Transverse colon (tissue), 4 donors: ENCODE results near the gene CNTN4. TPM values are rescaled to one million over a fixed set of nuclear protein-coding genes. Genes with fewer than 3 reads are reported as not detected.

Source experiments
- DNase-seq: peaks from one replicate; pipeline ENCODE4 v3.0.0-alpha.2; 2019
- H3K27ac ChIP-seq, 4 donors: fragments of 200-600 bp; sonication (generic); 2 replicates each; pipeline ENCODE4 v1.5.1; 2016 to 2018; ENCODE audit warnings: inconsistent platforms in 4 of 4
- H3K27me3 ChIP-seq: fragments of 200-600 bp; sonication (generic); 2 replicates; pipeline ENCODE4 v1.5.1; 2017; ENCODE audit warnings: inconsistent platforms
- H3K36me3 ChIP-seq, 4 donors: fragments of 200-600 bp; sonication (generic); 2 replicates each; pipeline ENCODE4 v1.5.1; 2017 to 2019; ENCODE audit warnings: inconsistent platforms in 4 of 4
- H3K4me1 ChIP-seq, 4 donors: fragments of 200-600 bp; sonication (generic); 2 replicates each; pipeline ENCODE4 v1.5.1; 2017 to 2020; ENCODE audit warnings: inconsistent platforms in 4 of 4
- H3K4me3 ChIP-seq, 4 donors: fragments of 200-600 bp; sonication (generic); 1 replicate in 1 of 4; 2 replicates in 3 of 4; pipeline versions ENCODE4 v1.5.1 to v1.6.1; 2017 to 2019; ENCODE audit warnings: inconsistent platforms in 4 of 4
- H3K9me3 ChIP-seq, 2 donors: fragments of 200-600 bp; sonication (generic); 2 replicates each; pipeline ENCODE4 v1.5.1; 2017 to 2019; ENCODE audit warnings: inconsistent platforms in 2 of 2
- CTCF ChIP-seq, 5 experiments: fragments of 200-600 bp in 3 of 5; fragments of 450-650 bp in 2 of 5; sonication (generic) in 3 of 5; IDR thresholded peaks; 1 replicate in 2 of 5; 2 replicates in 3 of 5; pipeline ENCODE4 v1.5.1; 2016 to 2017; ENCODE audit warnings: antibody characterized with exemption in 5 of 5, inconsistent platforms in 3 of 5, mild to moderate bottlenecking in 2 of 5, moderate library complexity in 1 of 5
- EP300 ChIP-seq: sonication (generic); formaldehyde crosslinking; IDR thresholded peaks from one replicate; pipeline ENCODE4 v1.6.1; 2017; ENCODE audit warnings: antibody characterized with exemption, low read depth
- POLR2A ChIP-seq: fragments of 450-650 bp; IDR thresholded peaks from one replicate; pipeline ENCODE4 v1.6.1; 2016; ENCODE audit warnings: antibody characterized with exemption, mild to moderate bottlenecking, moderate library complexity
- POLR2AphosphoS5 ChIP-seq, 3 donors: sonication (generic); formaldehyde crosslinking; IDR thresholded peaks; one replicate each; pipeline ENCODE4 v1.6.1; 2016; ENCODE audit warnings: antibody characterized with exemption in 3 of 3
- whole genome bisulfite sequencing, 2 donors: methylation state at CpG; one replicate each; pipeline ENCODE4 v1.1.5; 2018; ENCODE audit warnings: low coverage in 1 of 2; 5-methylcytosine and 5-hydroxymethylcytosine counted together
- in situ Hi-C, 4 donors: fragments of 200-750 bp; cut with MboI; loops; one replicate each; pipeline versions ENCODE4 v1.15.0 to v1.15.1; 2017; ENCODE audit warnings: low sequenced_read_pairs in 3 of 4, low pct_ligation_motif_present in 1 of 4, low pct_unique_long_range_greater_than_20kb in 1 of 4
- intact Hi-C: fragments of 100-400 bp; cut with DNase I; formaldehyde crosslinking; loops from one replicate; pipeline ENCODE4 v1.15.1; 2023; ENCODE audit warnings: low total_unique reads
- total RNA-seq, 4 donors: library from RNA; depleted of rRNA; stranded (reverse); fragments of >200 nt; gene quantifications; one replicate each; pipeline ENCODE4 v1.1.0, GENCODE V29; 2016

CNTN4 gene
- total RNA-seq, 4 donors from 2014 or later = 17.6 to 49.0 (median 17.8) TPM

GRCh38 chr3:2883283-2883682 is 784.6 kb downstream of the CNTN4 start:
- Histone ChIP-seq H3K36me3 (no peaks in the 10 kb centered on the region), H3K4me1 (no peaks in the 10 kb centered on the region), H3K27ac (no peak overlapping the region), H3K9me3 (no peaks in the 10 kb centered on the region), H3K27me3 (no peaks in the 10 kb centered on the region), H3K4me3 (no peak overlapping the region)
- 92 to 93% methylated on average over 3 of the region's 3 CpGs for WGBS, 2 donors
- TF ChIP-seq CTCF (IDR thresholded peaks at IDR 0.05) (no peak), POLR2AphosphoS5 (IDR thresholded peaks at IDR 0.05) (no peak), POLR2A (no peak), EP300 (no peak)
- no peak for DNase-seq
- in situ Hi-C loops (no loop called here), intact Hi-C loops (no loop called here)

GRCh38 chr3:2888592-2888991 is 789.9 kb downstream of the CNTN4 start:
- Histone ChIP-seq H3K9me3 (no peaks in the 10 kb centered on the region), H3K4me3 (no peak overlapping the region), H3K27me3 (no peaks in the 10 kb centered on the region), H3K36me3 (no peaks in the 10 kb centered on the region), H3K4me1 (no peaks in the 10 kb centered on the region), H3K27ac (no peak overlapping the region)
- TF ChIP-seq CTCF (IDR thresholded peaks at IDR 0.05) (no peak), POLR2AphosphoS5 (IDR thresholded peaks at IDR 0.05) (no peak), EP300 (no peak)
- in situ Hi-C loops (no loop called here), intact Hi-C loops (no loop called here)
- no peak for DNase-seq
- WGBS, 2 donors = 80 to 82% methylated on average over 2 of the region's 2 CpGs

GRCh38 chr3:2889736-2890135 is 791.1 kb downstream of the CNTN4 start:
- no peak for TF ChIP-seq POLR2A
- TF ChIP-seq EP300 = no peak
- TF ChIP-seq CTCF (IDR thresholded peaks at IDR 0.05) = no peak
- no peak for TF ChIP-seq POLR2AphosphoS5 (IDR thresholded peaks at IDR 0.05)
- 70 to 83% methylated on average over 1 to 2 of the region's 2 CpGs for whole genome bisulfite sequencing, 2 donors
- Histone ChIP-seq H3K27ac (no peak overlapping the region), H3K36me3 (no peaks in the 10 kb centered on the region), H3K4me1 (no peaks in the 10 kb centered on the region), H3K4me3 (no peak overlapping the region), H3K9me3 (no peaks in the 10 kb centered on the region), H3K27me3 (no peaks in the 10 kb centered on the region)
- no peak for DNase-seq
- intact Hi-C loops (no loop called here), in situ Hi-C loops (no loop called here)

- TF ChIP-seq POLR2A (no peak), CTCF (IDR thresholded peaks at IDR 0.05) (no peak), EP300 (no peak)
- intact Hi-C loops (no loop called here), in situ Hi-C loops (no loop called here)
- Histone ChIP-seq H3K36me3 (no peaks in the 10 kb centered on the region), H3K4me1 (no peaks in the 10 kb centered on the region), H3K27ac (no peak overlapping the region), H3K9me3 (no peaks in the 10 kb centered on the region), H3K27me3 (no peaks in the 10 kb centered on the region), H3K4me3 (no peak overlapping the region)
- DNase-seq = no peak
- WGBS, 2 donors = 69 to 73% methylated on average over 3 of the region's 3 CpGs
Measured at GRCh38 chr3:2896308-2896939, 797.8 kb downstream of the CNTN4 start.
